IMR-90 (cell line): ENCODE results near the gene PRKN. TPM values are rescaled to one million over a fixed set of nuclear protein-coding genes. Genes with fewer than 3 reads are reported as not detected.

ENCODE experiments used
- ATAC-seq: fragments of 200-7000 bp; cut with Tn5 transposase; 2 replicates; pipeline ENCODE4 v1.9.1; 2020; ENCODE audit warnings: low read depth, mild to moderate bottlenecking, moderate library complexity
- BruUV-seq: library from RNA; stranded (reverse); fragments of 400-500 nt; replicated peaks from 2 replicates; lab custom pipeline; 2021; lab: Mats Ljungman, UMichigan
- CTCF ChIA-PET: fragments of 300-600 bp; formaldehyde crosslinking; extraction: SDS; loops from one replicate; lab custom pipeline; 2021; ENCODE audit warnings: antibody characterized with exemption; lab: Yijun Ruan, JAX
- POLR2A ChIA-PET: fragments of 300-600 bp; sonication (Branson Sonifier 250); formaldehyde crosslinking; loops from one replicate; lab custom pipeline; 2022; ENCODE audit warnings: antibody characterized with exemption; ENCODE audit not compliant: unreplicated experiment; lab: Charles Lee
- DNase-seq: peaks from one replicate; pipeline ENCODE4 v3.0.0; 2013
- H2AFZ ChIP-seq: replicated peaks from 2 replicates; pipeline ENCODE3; 2013; ENCODE audit warnings: low read length, mild to moderate bottlenecking; ENCODE audit not compliant: poor library complexity
- H2AK5ac ChIP-seq: 2 replicates; pipeline ENCODE4 v1.6.1; 2013; ENCODE audit warnings: low read depth, low read length, inconsistent platforms
- H2AK9ac ChIP-seq: replicated peaks from 2 replicates; pipeline ENCODE3; 2013; ENCODE audit warnings: mild to moderate bottlenecking, low read depth, low read length, moderate library complexity; ENCODE audit not compliant: poor library complexity
- H2BK120ac ChIP-seq: 2 replicates; pipeline ENCODE4 v1.6.1; 2013; ENCODE audit warnings: low read depth, low read length, inconsistent platforms
- H2BK15ac ChIP-seq: 3 replicates; pipeline ENCODE4 v1.6.1; 2013; ENCODE audit warnings: low read depth, low read length, inconsistent platforms
- H2BK20ac ChIP-seq: 2 replicates; pipeline ENCODE4 v1.6.1; 2013; ENCODE audit warnings: low read depth, mild to moderate bottlenecking, inconsistent platforms, low read length, moderate library complexity
- H2BK5ac ChIP-seq: 2 replicates; pipeline ENCODE4 v1.6.1; 2013; ENCODE audit warnings: mild to moderate bottlenecking, low read depth, low read length, inconsistent platforms; ENCODE audit not compliant: poor library complexity, severe bottlenecking
- H3K14ac ChIP-seq: replicated peaks from 2 replicates; pipeline ENCODE4 v1.6.1; 2013; ENCODE audit warnings: low read depth, low read length, inconsistent platforms
- H3K18ac ChIP-seq: 2 replicates; pipeline ENCODE4 v1.6.1; 2013; ENCODE audit warnings: low read depth, low read length, control low read depth
- H3K23ac ChIP-seq: 2 replicates; pipeline ENCODE4 v1.6.1; 2013; ENCODE audit warnings: low read depth, low read length, inconsistent platforms
- H3K27ac ChIP-seq: 2 replicates; pipeline ENCODE4 v1.5.1; 2013; ENCODE audit warnings: mild to moderate bottlenecking, control low read depth, low read length; ENCODE audit not compliant: insufficient read depth
- H3K27me3 ChIP-seq: 2 replicates; pipeline ENCODE4 v1.6.1; 2013; ENCODE audit warnings: low read length; ENCODE audit not compliant: control insufficient read depth, insufficient read depth
- H3K36me3 ChIP-seq: 2 replicates; pipeline ENCODE4 v1.6.1; 2013; ENCODE audit warnings: low read length, mixed read lengths; ENCODE audit not compliant: control insufficient read depth, insufficient read depth
- H3K4ac ChIP-seq: 2 replicates; pipeline ENCODE4 v1.6.1; 2013; ENCODE audit warnings: low read depth, low read length, inconsistent platforms
- H3K4me1 ChIP-seq: 2 replicates; pipeline ENCODE4 v1.6.1; 2013; ENCODE audit warnings: low read length, mixed read lengths; ENCODE audit not compliant: control insufficient read depth, insufficient read depth
- H3K4me2 ChIP-seq: 2 replicates; pipeline ENCODE4 v1.6.1; 2013; ENCODE audit warnings: low read depth, mild to moderate bottlenecking, control low read depth, low read length, moderate library complexity
- H3K4me3 ChIP-seq: 2 replicates; pipeline ENCODE4 v1.5.1; 2013; ENCODE audit warnings: low read depth, mild to moderate bottlenecking, control low read depth, low read length, moderate library complexity; ENCODE audit not compliant: insufficient read depth
- H3K56ac ChIP-seq: 2 replicates; pipeline ENCODE4 v1.6.1; 2013; ENCODE audit warnings: low read length, inconsistent platforms; ENCODE audit not compliant: insufficient read depth; ENCODE audit errors: extremely low read depth
- H3K79me1 ChIP-seq, 2 experiments: 2 replicates each; pipeline ENCODE4 v1.6.1; 2013; ENCODE audit warnings: low read length in 2 of 2, inconsistent platforms in 1 of 2, low read depth in 1 of 2
- H3K9ac ChIP-seq: 2 replicates; pipeline ENCODE4 v1.6.1; 2013; ENCODE audit warnings: low read depth, low read length, control low read depth
- H3K9me1 ChIP-seq: 2 replicates; pipeline ENCODE4 v1.6.1; 2013; ENCODE audit warnings: low read length, inconsistent platforms; ENCODE audit not compliant: insufficient read depth
- H3K9me3 ChIP-seq: 2 replicates; pipeline ENCODE4 v1.6.1; 2013; ENCODE audit warnings: low read length; ENCODE audit not compliant: control insufficient read depth, insufficient read depth
- H4K20me1 ChIP-seq: 2 replicates; pipeline ENCODE4 v1.6.1; 2013; ENCODE audit warnings: low read length, inconsistent platforms; ENCODE audit not compliant: insufficient read depth
- H4K5ac ChIP-seq: 2 replicates; pipeline ENCODE4 v1.6.1; 2013; ENCODE audit warnings: mild to moderate bottlenecking, low read depth, low read length, control low read depth
- H4K8ac ChIP-seq, 2 experiments: 2 replicates each; pipeline ENCODE4 v1.6.1; 2013; ENCODE audit warnings: low read depth in 2 of 2, low read length in 2 of 2, control low read depth in 1 of 2, inconsistent platforms in 1 of 2
- H4K91ac ChIP-seq: 2 replicates; pipeline ENCODE4 v1.6.1; 2013; ENCODE audit warnings: low read depth, low read length, inconsistent platforms; ENCODE audit not compliant: insufficient read depth
- BHLHE40 ChIP-seq: fragments of 150-350 bp; IDR thresholded peaks from 2 replicates; pipeline ENCODE4 v1.6.1; 2016; ENCODE audit warnings: mild to moderate bottlenecking, low read depth, low read length
- CHD1 ChIP-seq: IDR thresholded peaks from 2 replicates; pipeline ENCODE4 v1.6.1; 2012; ENCODE audit warnings: low read depth, low read length, improper control_type of control experiment
- MXI1 ChIP-seq: IDR thresholded peaks from 2 replicates; pipeline ENCODE4 v1.6.1; 2012; ENCODE audit warnings: low read depth, mild to moderate bottlenecking, low read length, moderate library complexity, borderline replicate concordance
- NFE2L2 ChIP-seq: fragments of 150-350 bp; IDR thresholded peaks from 2 replicates; pipeline ENCODE4 v1.6.1; 2016; ENCODE audit warnings: low read depth, mild to moderate bottlenecking, low read length
- RFX5 ChIP-seq: IDR thresholded peaks from 2 replicates; pipeline ENCODE4 v1.8.0; 2012; ENCODE audit warnings: low read depth, mild to moderate bottlenecking, low read length, moderate library complexity
- WGBS, 2 experiments: methylation state at CpG; one replicate each; pipeline versions ENCODE4 v1.1.5 to v1.1.7; 2013; ENCODE audit warnings: missing lambda C conversion rate in 2 of 2; ENCODE audit not compliant: insufficient read length in 1 of 2; ENCODE audit errors: extremely low coverage in 2 of 2; 5-methylcytosine and 5-hydroxymethylcytosine counted together
- dilution Hi-C: fragments of 300-500 bp; cut with HindIII; formaldehyde crosslinking; loops from one replicate; pipeline ENCODE4 v1.14.3; 2018; ENCODE audit warnings: low sequenced_read_pairs; ENCODE audit not compliant: unreplicated experiment
- in situ Hi-C: fragments of 300-500 bp; cut with MboI; formaldehyde crosslinking; loops from 3 replicates; pipeline ENCODE4 v1.14.3; 2019; ENCODE audit warnings: low sequenced_read_pairs, inconsistent platforms, mixed read lengths
- intact Hi-C: fragments of 100-400 bp; cut with micrococcal nuclease; formaldehyde crosslinking; loops from 2 replicates; pipeline ENCODE4 v1.10.0; 2022
- polyA plus RNA-seq, 3 experiments: library from polyadenylated mRNA; depleted of rRNA; stranded (reverse); fragments of >200 nt; gene quantifications; 2 replicates each; pipeline ENCODE4 v1.2.3, GENCODE V29; 2012; ENCODE audit warnings: low replicate concordance in 1 of 3
- total RNA-seq: library from RNA; depleted of rRNA; stranded (reverse); fragments of >200 nt; gene quantifications from 2 replicates; pipeline ENCODE4 v1.2.3, GENCODE V29; 2012

Gene PRKN
- total and polyA plus RNA-seq, 2 of the 4 experiments (the other 2 are of a cell fraction) = 0.15 to 0.18 TPM

DNA sequence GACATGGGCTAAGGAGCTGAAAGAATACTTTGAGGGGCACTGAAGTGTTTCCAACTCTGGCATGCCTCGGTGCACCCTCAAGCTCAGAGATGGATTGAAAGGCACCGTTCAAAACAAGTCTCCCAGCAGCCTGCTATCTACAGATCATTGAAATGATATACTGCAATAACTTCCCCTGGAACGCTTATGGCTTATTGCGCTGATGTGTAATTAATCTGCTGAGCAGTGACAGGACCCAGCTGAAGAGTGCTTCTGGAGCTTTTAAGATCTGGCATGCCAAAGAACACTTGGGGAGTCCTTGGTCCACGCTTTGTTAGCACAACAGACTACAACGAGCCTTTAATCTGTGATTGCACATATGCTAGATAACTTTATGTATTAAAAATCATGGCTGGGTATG, 708.2 kb downstream of the PRKN start:
- CTCF ChIA-PET = interaction anchor here (0.8 kb wide), 1 partner anchor 98 kb away, joined by 3 read pairs; no protein-coding TSS in a partner anchor
- H3K4me1 ChIP-seq = no peaks in the 10 kb centered on the region
- no peaks in the 10 kb centered on the region for H3K79me1 ChIP-seq
- TF ChIP-seq RFX5 (no peak), CHD1 (no peak), NFE2L2 (no peak), BHLHE40 (no peak), MXI1 (no peak)
- no peak overlapping the region for H3K4me2 ChIP-seq
- no peak overlapping the region for H4K8ac ChIP-seq
- H3K36me3 ChIP-seq = no peaks in the 10 kb centered on the region
- H3K14ac ChIP-seq = no peak overlapping the region
- DNase-seq (no peak), ATAC-seq (no peak)
- no peak overlapping the region for H3K27ac ChIP-seq
- no peaks in the 10 kb centered on the region for H4K20me1 ChIP-seq
- no peak overlapping the region for H4K5ac ChIP-seq
- dilution Hi-C loops = no loop called here
- no peak overlapping the region for H3K18ac ChIP-seq
- no peak overlapping the region for H2BK120ac ChIP-seq
- no peak overlapping the region for H3K56ac ChIP-seq
- no peak overlapping the region for H3K23ac ChIP-seq
- POLR2A ChIA-PET = no interaction called here
- in situ Hi-C loops = no loop called here
- H2BK20ac ChIP-seq = no peak overlapping the region
- no peak overlapping the region for H3K9ac ChIP-seq
- WGBS, 2 experiments = no CpG with 5 or more reads among the region's 6 CpGs
- H3K9me1 ChIP-seq = no peaks in the 10 kb centered on the region
- no peak overlapping the region for H4K91ac ChIP-seq
- BruUV-seq = no TSS peak
- no peaks in the 10 kb centered on the region for H3K27me3 ChIP-seq
- H3K4me3 ChIP-seq = no peak overlapping the region
- H2AK5ac ChIP-seq = no peak overlapping the region
- H2BK5ac ChIP-seq = no peak overlapping the region
- intact Hi-C loops = no loop called here
- no peak overlapping the region for H3K4ac ChIP-seq
- no peak overlapping the region for H2AK9ac ChIP-seq
- no peak overlapping the region for H2AFZ ChIP-seq
- no peak overlapping the region for H2BK15ac ChIP-seq
- peaks cover 17% of the 10 kb centered on the region for H3K9me3 ChIP-seq
